KBM-7 (cell line): ENCODE results near the gene CLIC4.

ENCODE experiments used
- DNase-seq: peaks from one replicate; pipeline ENCODE4 v3.0.0-alpha.2; 2015
- in situ Hi-C: fragments of 300-500 bp; cut with MboI; formaldehyde crosslinking; loops from 2 replicates; pipeline ENCODE4 v1.14.3; 2020; ENCODE audit warnings: low sequenced_read_pairs, low pct_unique_long_range_greater_than_20kb, mixed read lengths

The CLIC4 gene

DNA sequence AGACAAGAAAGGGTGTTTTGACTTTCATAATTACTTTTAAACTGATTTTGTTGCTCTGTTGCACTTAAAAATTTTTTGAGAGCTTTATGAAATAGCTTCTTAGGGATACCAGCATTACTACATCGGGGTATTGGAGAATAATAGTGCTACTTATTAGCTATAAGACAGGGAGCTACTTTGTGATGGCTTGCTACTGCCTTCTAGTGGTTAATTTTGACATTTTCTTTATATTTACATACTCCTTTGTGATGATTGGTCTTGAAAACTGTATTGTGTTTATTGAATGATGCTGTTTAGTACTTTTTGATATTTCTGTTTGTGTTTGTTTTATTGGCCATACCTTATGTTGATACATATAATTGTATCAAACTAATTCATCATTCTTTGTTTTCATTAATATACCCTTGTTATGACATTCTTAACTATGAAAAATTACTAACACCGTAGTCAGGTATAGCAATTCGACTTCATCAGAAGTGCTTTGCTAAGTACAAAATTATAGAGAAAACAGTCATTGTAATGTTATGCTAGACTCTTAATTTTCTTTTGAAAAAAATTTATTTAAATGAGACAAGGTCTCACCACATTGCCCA lies 85.5 kb downstream of the CLIC4 start:
- peak; percentile 77 for DNase-seq
- in situ Hi-C loops, result loop anchor here (25.0 kb wide), 1 partner anchor 143 kb away; no protein-coding TSS in a partner anchor

DNA sequence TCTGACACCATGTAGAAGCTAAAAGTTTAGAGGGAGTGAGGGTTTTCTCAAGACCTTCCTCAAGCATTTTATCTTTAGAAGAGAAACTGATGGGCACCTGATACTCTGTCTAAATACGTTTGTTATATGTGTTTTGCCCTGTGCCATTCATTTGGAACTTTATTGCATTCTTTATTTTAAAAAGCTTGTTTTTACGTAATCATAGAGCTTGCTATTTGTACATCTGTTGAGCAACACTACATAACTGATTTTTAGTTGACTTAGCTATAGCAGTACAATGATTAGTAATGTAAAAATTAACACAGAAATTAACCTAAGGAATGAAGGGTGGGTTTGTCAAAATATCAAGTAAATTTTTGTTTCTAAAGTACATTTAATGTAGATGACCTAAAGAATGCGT lies 96.3 kb downstream of the CLIC4 start:
- no peak for DNase-seq
- in situ Hi-C loops, result loop anchor here (25.0 kb wide), 1 partner anchor 154 kb away; no protein-coding TSS in a partner anchor

DNA sequence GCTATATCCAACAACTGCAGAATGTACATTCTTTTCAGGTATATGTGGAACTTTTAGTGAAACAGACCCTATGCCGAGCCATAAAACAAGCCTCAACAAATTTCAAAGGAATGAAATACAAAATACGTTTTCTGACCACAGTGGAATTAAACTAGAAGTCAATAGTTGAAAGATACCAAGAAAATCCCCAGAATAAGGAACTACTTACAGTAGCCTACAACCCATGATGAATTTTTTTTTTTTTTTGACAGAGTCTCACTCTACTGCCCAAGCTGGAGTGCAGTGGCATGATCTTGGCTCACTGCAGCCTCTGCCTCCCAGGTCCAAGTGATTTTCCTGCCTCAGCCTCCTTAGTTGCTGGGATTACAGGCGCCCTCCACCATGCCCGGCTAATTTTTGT lies 101.4 kb downstream of the CLIC4 start:
- peak; percentile 49 for DNase-seq
- in situ Hi-C loops, result loop anchor here (25.0 kb wide), 1 partner anchor 159 kb away; no protein-coding TSS in a partner anchor

DNA sequence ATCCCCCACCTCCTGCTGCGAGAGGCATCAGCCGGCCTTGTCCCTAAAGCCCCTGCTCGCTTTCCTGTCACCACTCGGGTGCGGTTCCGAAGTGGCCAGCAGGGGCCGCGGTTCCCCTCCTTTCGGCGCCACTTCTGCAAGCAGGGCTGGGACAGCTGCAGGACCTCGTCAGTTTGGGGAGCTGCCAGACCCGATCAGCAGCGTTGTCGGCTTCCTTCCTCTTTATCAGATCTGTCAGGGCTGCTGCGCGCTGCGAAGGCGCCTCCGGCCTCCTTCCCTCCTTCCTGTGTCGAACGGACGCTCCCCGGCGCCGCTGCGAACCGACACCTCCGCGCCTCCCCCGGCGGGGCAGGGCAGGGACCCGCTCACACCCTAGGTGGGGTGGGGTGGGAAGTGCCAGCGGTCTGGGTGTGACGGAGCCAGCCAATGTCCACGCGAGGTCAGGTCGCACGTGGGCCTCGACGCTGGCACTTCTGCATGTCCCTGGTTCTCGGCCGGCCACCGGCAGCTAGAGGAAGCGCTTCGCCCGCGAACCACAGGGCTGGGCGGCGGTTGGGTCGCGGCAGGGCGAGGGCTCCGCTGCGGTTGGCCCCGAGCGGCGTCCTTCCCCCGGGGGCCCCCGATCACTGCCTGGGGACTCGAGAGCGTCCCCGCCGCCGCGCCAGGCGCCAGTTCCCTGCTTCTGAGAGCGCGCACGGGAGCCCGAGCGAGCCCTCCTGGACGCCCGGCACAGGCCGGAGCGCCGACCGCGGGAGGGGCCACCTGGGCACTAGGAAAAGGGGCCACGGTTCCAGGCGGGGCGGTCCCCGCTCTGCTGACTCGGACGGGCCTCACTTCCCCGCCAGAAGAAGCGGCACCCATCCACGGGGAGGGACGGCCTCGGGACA lies 103.0 kb downstream of the CLIC4 start:
- in situ Hi-C loops, result loop anchor here (25.0 kb wide), 1 partner anchor 161 kb away; no protein-coding TSS in a partner anchor
- DNase-seq, result peak; percentile 98

- in situ Hi-C loops, result loop anchor here (25.0 kb wide), 1 partner anchor 162 kb away; no protein-coding TSS in a partner anchor
- DNase-seq, result peak; percentile 68
Measured at GRCh38 chr1:24849672-24850295, 104.5 kb downstream of the CLIC4 start.

DNA sequence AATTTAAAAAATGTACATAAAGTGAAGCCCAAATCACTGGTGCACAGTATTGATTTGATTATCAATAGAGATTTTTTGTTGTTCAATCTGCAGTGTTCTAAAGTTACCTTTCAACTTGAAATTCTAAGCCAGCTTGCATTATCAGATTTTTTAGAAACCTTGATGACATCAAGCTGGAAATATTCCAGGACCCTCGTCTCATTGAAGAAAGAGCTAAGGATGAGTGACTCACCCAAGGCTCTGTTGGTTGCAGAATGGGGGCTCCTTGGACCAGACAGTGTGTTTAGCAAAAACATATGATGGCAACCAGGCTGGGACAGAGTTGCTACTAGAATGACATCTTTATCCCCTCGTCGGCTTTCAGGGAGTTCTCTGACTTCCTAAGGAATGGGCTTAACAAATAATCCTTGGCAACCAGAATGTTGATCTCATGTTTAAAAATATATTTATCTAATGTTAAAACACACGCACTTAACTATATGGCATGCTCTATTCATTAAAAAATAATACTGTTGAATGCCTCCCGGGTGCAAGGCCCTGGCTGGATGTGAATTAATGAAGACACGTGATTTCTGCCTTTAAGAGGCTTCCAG lies 105.2 kb downstream of the CLIC4 start:
- in situ Hi-C loops, result no loop called here
- no peak for DNase-seq

- in situ Hi-C loops, result no loop called here
- DNase-seq, result no peak
Measured at GRCh38 chr1:24853649-24854048, 108.4 kb downstream of the CLIC4 start.

- in situ Hi-C loops, result no loop called here
- no peak for DNase-seq
Measured at GRCh38 chr1:24855474-24855873, 110.2 kb downstream of the CLIC4 start.

- in situ Hi-C loops, result no loop called here
- DNase-seq, result no peak
Measured at GRCh38 chr1:24856787-24857506, 111.7 kb downstream of the CLIC4 start.

DNA sequence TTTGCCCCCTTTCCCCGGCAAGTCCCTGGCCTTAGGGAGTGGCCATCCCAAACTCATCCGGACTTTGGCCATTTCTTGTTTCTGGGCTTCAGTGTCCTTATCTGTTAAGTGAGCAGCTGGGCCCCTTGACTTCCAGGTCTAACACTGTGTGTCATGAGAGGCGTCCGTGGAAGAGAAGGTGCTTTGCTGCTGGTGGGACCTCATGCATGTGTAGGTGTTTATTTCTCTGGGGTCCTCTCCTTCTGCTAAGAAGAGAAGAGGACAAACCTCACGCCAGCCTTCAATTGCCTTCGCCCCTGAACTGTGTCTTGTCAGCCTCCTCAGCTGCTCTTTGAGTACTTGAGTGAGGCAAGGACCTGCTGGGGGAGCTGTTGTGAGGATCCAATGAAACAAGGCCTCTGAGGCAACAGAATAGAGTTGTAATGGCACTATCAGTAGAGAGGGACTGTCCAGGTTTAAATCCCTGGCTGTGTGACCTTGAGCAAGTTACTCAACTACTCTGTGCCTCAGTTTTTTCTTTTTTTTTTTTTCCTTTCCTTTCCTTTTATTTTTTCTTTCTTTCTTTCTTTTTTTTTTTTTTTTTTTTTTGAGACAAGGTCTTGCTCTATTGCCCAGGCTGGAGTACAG lies 112.4 kb downstream of the CLIC4 start:
- DNase-seq, result no peak
- in situ Hi-C loops, result no loop called here

GRCh38 chr1:24858277-24858676 lies 113.0 kb downstream of the CLIC4 start:
- in situ Hi-C loops, result no loop called here
- DNase-seq, result no peak

GRCh38 chr1:24859063-24860010 lies 114.1 kb downstream of the CLIC4 start:
- no peak for DNase-seq
- in situ Hi-C loops, result no loop called here

DNA sequence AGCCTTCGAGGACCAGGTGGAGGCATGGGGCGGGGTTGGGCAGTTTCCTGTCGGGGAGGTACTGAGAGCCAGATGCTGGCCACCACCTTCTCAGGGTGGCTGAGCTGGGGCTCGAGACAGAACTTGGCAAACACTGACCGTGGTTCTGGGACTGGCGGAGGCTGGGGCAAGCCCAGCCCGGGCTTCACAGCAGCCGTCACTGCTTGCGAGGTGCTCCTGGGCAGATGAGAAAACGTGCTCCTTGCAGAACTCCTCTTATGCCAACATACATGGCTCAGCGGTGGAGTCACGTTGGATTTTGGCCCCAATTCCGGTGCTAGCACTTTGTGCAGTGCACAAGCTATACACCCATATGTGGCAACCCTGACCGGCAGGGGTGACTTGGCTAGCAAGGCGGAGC lies 115.6 kb downstream of the CLIC4 start:
- no peak for DNase-seq
- in situ Hi-C loops, result no loop called here

GRCh38 chr1:24861821-24862727 lies 116.8 kb downstream of the CLIC4 start:
- in situ Hi-C loops, result no loop called here
- no peak for DNase-seq

DNA sequence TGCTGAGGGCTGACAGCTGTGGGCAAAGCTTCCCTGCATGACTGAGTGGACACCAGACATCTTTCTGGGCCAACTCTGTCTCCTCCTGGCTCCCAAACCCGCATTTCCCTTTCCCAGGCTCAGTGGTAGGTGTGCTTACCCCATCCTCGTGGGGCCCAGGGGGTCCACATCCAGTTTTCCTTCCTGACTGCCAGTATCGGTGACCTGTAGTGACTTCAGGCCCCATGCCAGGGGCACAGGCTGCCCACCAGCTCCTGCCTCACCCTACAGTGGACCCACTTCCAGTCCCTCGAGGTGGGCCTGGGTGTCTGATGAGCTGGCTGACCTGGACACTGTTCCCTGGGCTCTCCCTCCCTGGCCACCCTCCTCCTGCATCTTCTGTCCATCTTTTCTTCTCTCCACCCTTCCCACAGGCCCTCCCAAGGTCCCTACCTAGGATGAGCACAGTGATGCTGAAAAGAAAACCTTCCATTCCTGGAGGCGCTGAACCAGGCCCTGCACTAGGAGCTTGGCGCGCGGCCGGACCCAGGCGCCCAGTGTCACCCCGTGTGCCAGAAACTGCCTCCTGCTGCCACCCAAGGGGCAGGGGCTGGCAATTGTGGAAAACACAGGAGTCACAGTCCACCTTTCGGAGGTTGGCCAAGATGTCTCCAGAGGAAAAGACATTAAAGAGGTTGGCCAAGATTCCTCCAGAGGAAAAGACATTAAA lies 117.7 kb downstream of the CLIC4 start:
- no peak for DNase-seq
- in situ Hi-C loops, result no loop called here

DNA sequence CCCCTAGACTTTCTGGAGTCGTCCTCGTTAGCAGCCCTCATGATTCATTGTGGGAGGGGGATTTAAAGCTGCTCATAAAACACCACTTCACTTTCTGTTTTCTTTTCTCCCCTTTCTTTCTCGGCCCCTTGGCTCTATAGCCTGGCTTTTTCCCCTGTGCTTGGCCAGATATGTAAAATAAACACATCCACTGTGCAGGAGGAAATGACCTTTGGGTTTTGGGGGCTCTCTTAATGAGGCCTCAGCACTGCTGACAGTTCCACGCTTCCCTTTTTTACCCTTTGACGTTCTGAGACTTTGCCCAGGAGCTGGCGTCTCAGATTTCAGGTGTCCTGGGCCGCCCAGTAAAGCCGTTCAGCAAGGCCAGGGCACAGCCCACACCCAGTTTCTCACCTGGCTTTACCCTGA lies 119.1 kb downstream of the CLIC4 start:
- in situ Hi-C loops, result no loop called here
- peak; percentile 78 for DNase-seq
